ENCODE measurements around the gene DDX10. TPM values are rescaled to one million over a fixed set of nuclear protein-coding genes. Genes with fewer than 3 reads are reported as not detected.

The DDX10 gene
- total and polyA plus RNA-seq, 4 donors, result 8.0 to 11.8 (median 9.0) TPM

DNA sequence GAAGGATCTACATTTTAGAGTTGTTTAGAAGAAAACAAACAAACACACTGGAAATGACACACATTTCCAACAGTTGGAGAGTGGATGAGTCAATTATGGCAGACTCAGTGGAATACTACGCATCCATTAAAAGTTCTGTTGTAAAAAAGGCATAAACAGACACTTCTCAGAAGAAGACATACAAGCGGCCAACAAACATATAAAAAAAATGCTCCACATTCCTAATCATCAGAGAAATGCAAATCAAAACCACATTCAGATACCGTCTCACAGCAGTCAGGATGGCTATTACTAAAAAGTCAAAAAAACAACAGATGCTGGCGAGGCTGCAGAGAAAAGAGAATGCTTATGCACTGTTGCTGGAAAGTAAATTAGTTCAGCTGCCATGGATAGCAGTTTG lies 298.2 kb downstream of the DDX10 start:
- Histone ChIP-seq H3K4me3 (ENCODE audit: low read depth in 1 of 3, low read length in 3 of 3) (no peak overlapping the region), H3K9ac (ENCODE audit: low read depth in 1 of 2, low read length in 2 of 2) (no peak overlapping the region), H3K27ac (ENCODE audit: low read depth in 1 of 2, low read length in 2 of 2) (no peak overlapping the region), H3K27me3 (ENCODE audit: control insufficient read depth in 4 of 4, insufficient read depth in 4 of 4, low read length in 3 of 4) (no peaks in the 10 kb centered on the region), H3K4me1 (ENCODE audit: control insufficient read depth in 4 of 4, insufficient read depth in 4 of 4, low read length in 3 of 4) (no peaks in the 10 kb centered on the region), H3K9me3 (ENCODE audit: control insufficient read depth in 4 of 4, low read length in 3 of 4) (no peaks in the 10 kb centered on the region), H3K36me3 (ENCODE audit: control insufficient read depth in 4 of 4, insufficient read depth in 3 of 4, low read depth in 1 of 4, low read length in 3 of 4) (no peaks in the 10 kb centered on the region)
- DNase-seq (ENCODE audit: low spot score), result no peak
- 89% methylated on average over 4 of the region's 4 CpGs for WGBS
- TF ChIP-seq FOXA1 (IDR thresholded peaks at IDR 0.05) (no peak), TAF1 (conservative IDR thresholded peaks at IDR 0.05) (no peak)

DNA sequence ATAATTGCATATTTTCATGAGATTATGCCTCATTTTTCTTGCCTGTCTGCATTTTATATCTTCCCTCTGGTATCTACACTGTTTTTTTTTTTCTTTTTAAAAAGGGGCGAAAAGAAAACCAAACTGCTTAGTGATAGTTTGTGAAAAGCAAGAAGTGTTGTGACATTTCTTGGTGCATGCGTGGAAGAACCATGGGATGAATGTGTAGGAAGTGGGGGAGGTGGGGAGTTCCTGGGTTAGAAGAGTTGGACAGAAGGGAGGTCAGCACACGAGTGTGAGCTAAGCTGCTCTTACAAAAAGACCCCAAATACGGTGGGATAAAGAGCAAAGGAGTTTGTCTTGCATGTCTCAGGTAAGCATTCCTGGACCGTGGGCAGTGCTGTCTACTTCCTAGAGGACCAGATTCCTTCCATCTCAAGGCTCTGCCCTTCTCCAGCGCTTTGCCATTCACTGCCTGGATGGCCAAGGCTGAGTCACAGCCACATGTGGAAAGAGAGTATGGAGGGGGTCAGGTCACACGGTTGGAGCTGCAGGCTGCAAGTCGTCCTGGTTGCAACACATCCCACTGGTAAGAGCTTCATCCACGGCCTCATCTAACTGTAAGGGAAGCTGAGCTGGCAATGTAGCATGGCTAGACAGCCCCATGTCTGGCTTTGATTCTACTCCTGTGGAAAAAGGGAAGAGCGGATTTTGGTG lies 300.6 kb downstream of the DDX10 start:
- Histone ChIP-seq H3K4me1 (ENCODE audit: control insufficient read depth in 4 of 4, insufficient read depth in 4 of 4, low read length in 3 of 4) (no peaks in the 10 kb centered on the region), H3K36me3 (ENCODE audit: control insufficient read depth in 4 of 4, insufficient read depth in 3 of 4, low read depth in 1 of 4, low read length in 3 of 4) (no peaks in the 10 kb centered on the region), H3K4me3 (ENCODE audit: low read depth in 1 of 3, low read length in 3 of 3) (no peak overlapping the region), H3K27me3 (ENCODE audit: control insufficient read depth in 4 of 4, insufficient read depth in 4 of 4, low read length in 3 of 4) (no peaks in the 10 kb centered on the region), H3K27ac (ENCODE audit: low read depth in 1 of 2, low read length in 2 of 2) (no peak overlapping the region), H3K9ac (ENCODE audit: low read depth in 1 of 2, low read length in 2 of 2) (no peak overlapping the region), H3K9me3 (ENCODE audit: control insufficient read depth in 4 of 4, low read length in 3 of 4) (no peaks in the 10 kb centered on the region)
- no peak for DNase-seq (ENCODE audit: low spot score)
- no peak for TF ChIP-seq GABPA (IDR thresholded peaks at IDR 0.05 in 1 of 2, conservative IDR thresholded peaks at IDR 0.05 in 1 of 2)
- TF ChIP-seq SP1 (IDR thresholded peaks at IDR 0.05), result no peak
- no peak for TF ChIP-seq FOXA1 (IDR thresholded peaks at IDR 0.05)
- 60% methylated on average over 10 of the region's 10 CpGs for WGBS

DNA sequence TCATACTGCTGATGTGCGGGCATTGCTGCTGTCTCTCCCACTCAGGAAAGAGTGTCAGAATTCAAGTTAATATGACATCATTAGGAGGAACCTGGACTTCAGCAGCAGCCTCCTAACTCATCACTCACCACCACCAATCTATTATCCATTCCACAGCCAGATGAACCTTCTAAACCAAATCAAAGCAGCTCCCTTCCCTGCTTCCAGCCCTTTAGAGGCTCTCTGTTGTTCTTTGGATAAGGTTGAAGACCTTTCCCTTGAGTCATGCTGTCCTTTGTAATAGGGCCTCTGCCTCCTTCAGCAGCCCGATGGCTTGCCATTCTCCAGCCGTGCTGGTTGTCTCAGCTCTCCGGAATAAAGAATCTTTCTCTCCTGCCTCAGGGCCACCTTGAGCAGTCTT lies 301.3 kb downstream of the DDX10 start:
- no peak overlapping the region for H3K4me3 ChIP-seq (ENCODE audit: low read depth in 1 of 3, low read length in 3 of 3)
- H3K4me1 ChIP-seq (ENCODE audit: control insufficient read depth in 4 of 4, insufficient read depth in 4 of 4, low read length in 3 of 4), result no peaks in the 10 kb centered on the region
- no peaks in the 10 kb centered on the region for H3K9me3 ChIP-seq (ENCODE audit: control insufficient read depth in 4 of 4, low read length in 3 of 4)
- TF ChIP-seq ZBTB33 (IDR thresholded peaks at IDR 0.05) (no peak), HNF4A (conservative IDR thresholded peaks at IDR 0.05) (no peak), GABPA (IDR thresholded peaks at IDR 0.05 in 1 of 2, conservative IDR thresholded peaks at IDR 0.05 in 1 of 2) (no peak), JUND (IDR thresholded peaks at IDR 0.05) (no peak), TAF1 (conservative IDR thresholded peaks at IDR 0.05) (no peak), RXRA (IDR thresholded peaks at IDR 0.05) (no peak), FOXA1 (IDR thresholded peaks at IDR 0.05) (no peak), NR2F2 (IDR thresholded peaks at IDR 0.05) (no peak), FOXA2 (IDR thresholded peaks at IDR 0.05) (no peak), EGR1 (IDR thresholded peaks at IDR 0.05; ENCODE audit: low read depth in 2 of 2) (no peak), RAD21 (IDR thresholded peaks at IDR 0.05) (no peak), SP1 (IDR thresholded peaks at IDR 0.05) (no peak), YY1 (IDR thresholded peaks at IDR 0.05) (no peak)
- TF ChIP-seq, protein P1, sequence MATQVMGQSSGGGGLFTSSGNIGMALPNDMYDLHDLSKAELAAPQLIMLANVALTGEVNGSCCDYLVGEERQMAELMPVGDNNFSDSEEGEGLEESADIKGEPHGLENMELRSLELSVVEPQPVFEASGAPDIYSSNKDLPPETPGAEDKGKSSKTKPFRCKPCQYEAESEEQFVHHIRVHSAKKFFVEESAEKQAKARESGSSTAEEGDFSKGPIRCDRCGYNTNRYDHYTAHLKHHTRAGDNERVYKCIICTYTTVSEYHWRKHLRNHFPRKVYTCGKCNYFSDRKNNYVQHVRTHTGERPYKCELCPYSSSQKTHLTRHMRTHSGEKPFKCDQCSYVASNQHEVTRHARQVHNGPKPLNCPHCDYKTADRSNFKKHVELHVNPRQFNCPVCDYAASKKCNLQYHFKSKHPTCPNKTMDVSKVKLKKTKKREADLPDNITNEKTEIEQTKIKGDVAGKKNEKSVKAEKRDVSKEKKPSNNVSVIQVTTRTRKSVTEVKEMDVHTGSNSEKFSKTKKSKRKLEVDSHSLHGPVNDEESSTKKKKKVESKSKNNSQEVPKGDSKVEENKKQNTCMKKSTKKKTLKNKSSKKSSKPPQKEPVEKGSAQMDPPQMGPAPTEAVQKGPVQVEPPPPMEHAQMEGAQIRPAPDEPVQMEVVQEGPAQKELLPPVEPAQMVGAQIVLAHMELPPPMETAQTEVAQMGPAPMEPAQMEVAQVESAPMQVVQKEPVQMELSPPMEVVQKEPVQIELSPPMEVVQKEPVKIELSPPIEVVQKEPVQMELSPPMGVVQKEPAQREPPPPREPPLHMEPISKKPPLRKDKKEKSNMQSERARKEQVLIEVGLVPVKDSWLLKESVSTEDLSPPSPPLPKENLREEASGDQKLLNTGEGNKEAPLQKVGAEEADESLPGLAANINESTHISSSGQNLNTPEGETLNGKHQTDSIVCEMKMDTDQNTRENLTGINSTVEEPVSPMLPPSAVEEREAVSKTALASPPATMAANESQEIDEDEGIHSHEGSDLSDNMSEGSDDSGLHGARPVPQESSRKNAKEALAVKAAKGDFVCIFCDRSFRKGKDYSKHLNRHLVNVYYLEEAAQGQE (IDR thresholded peaks at IDR 0.05), result no peak
- TF ChIP-seq, protein P2, sequence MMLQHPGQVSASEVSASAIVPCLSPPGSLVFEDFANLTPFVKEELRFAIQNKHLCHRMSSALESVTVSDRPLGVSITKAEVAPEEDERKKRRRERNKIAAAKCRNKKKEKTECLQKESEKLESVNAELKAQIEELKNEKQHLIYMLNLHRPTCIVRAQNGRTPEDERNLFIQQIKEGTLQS (IDR thresholded peaks at IDR 0.05), result no peak
- H3K36me3 ChIP-seq (ENCODE audit: control insufficient read depth in 4 of 4, insufficient read depth in 3 of 4, low read depth in 1 of 4, low read length in 3 of 4), result no peaks in the 10 kb centered on the region
- H3K9ac ChIP-seq (ENCODE audit: low read depth in 1 of 2, low read length in 2 of 2), result no peak overlapping the region
- no peak for DNase-seq (ENCODE audit: low spot score)
- H3K27ac ChIP-seq (ENCODE audit: low read depth in 1 of 2, low read length in 2 of 2), result no peak overlapping the region
- H3K27me3 ChIP-seq (ENCODE audit: control insufficient read depth in 4 of 4, insufficient read depth in 4 of 4, low read length in 3 of 4), result no peaks in the 10 kb centered on the region
- 93% methylated on average over 4 of the region's 4 CpGs for WGBS
